ENCODE data around the gene IL17REL. TPM values are rescaled to one million over a fixed set of nuclear protein-coding genes. Genes with fewer than 3 reads are reported as not detected.

The IL17REL gene
- total and polyA plus RNA-seq, 2 of the 13 experiments (the other 11 are each of a cell fraction or from before 2014, with no cell fraction given), result not detected

- TF ChIP-seq, protein P1, sequence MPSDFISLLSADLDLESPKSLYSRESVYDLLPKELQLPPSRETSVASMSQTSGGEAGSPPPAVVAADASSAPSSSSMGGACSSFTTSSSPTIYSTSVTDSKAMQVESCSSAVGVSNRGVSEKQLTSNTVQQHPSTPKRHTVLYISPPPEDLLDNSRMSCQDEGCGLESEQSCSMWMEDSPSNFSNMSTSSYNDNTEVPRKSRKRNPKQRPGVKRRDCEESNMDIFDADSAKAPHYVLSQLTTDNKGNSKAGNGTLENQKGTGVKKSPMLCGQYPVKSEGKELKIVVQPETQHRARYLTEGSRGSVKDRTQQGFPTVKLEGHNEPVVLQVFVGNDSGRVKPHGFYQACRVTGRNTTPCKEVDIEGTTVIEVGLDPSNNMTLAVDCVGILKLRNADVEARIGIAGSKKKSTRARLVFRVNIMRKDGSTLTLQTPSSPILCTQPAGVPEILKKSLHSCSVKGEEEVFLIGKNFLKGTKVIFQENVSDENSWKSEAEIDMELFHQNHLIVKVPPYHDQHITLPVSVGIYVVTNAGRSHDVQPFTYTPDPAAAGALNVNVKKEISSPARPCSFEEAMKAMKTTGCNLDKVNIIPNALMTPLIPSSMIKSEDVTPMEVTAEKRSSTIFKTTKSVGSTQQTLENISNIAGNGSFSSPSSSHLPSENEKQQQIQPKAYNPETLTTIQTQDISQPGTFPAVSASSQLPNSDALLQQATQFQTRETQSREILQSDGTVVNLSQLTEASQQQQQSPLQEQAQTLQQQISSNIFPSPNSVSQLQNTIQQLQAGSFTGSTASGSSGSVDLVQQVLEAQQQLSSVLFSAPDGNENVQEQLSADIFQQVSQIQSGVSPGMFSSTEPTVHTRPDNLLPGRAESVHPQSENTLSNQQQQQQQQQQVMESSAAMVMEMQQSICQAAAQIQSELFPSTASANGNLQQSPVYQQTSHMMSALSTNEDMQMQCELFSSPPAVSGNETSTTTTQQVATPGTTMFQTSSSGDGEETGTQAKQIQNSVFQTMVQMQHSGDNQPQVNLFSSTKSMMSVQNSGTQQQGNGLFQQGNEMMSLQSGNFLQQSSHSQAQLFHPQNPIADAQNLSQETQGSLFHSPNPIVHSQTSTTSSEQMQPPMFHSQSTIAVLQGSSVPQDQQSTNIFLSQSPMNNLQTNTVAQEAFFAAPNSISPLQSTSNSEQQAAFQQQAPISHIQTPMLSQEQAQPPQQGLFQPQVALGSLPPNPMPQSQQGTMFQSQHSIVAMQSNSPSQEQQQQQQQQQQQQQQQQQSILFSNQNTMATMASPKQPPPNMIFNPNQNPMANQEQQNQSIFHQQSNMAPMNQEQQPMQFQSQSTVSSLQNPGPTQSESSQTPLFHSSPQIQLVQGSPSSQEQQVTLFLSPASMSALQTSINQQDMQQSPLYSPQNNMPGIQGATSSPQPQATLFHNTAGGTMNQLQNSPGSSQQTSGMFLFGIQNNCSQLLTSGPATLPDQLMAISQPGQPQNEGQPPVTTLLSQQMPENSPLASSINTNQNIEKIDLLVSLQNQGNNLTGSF (CRISPR knock-in tag; IDR thresholded peaks at IDR 0.05), result no peak; the same call in 1 of the 2 replicates
- TF ChIP-seq ZBTB7A (CRISPR knock-in tag; IDR thresholded peaks at IDR 0.05) (no peak; the same call in none of the 2 replicates), ZNF20 (CRISPR knock-in tag; IDR thresholded peaks at IDR 0.05) (no peak), IKZF5 (CRISPR knock-in tag; IDR thresholded peaks at IDR 0.05) (peak; percentile 93), DRAP1 (CRISPR knock-in tag; IDR thresholded peaks at IDR 0.05) (peak; percentile 72), KAT7 (CRISPR knock-in tag; IDR thresholded peaks at IDR 0.05; ENCODE audit: borderline replicate concordance) (no peak), CHD4 (IDR thresholded peaks at IDR 0.05; ENCODE audit: borderline replicate concordance, low read length) (0 out of 2 replicates have a peak, but pooled peaks have one; percentile 38), ZNF879 (CRISPR knock-in tag; IDR thresholded peaks at IDR 0.05) (0 out of 2 replicates have a peak, but pooled peaks have one; percentile 29), ZNF12 (CRISPR knock-in tag; IDR thresholded peaks at IDR 0.05) (peak; percentile 57), GLI4 (CRISPR knock-in tag; IDR thresholded peaks at IDR 0.05; ENCODE audit: borderline replicate concordance) (no peak), SMYD3 (CRISPR knock-in tag; IDR thresholded peaks at IDR 0.05) (no peak), ZBTB3 (CRISPR knock-in tag; IDR thresholded peaks at IDR 0.05; ENCODE audit: borderline replicate concordance, low read depth) (peak; percentile 86; the same call in 1 of the 2 replicates)
- TF ChIP-seq, protein P2, sequence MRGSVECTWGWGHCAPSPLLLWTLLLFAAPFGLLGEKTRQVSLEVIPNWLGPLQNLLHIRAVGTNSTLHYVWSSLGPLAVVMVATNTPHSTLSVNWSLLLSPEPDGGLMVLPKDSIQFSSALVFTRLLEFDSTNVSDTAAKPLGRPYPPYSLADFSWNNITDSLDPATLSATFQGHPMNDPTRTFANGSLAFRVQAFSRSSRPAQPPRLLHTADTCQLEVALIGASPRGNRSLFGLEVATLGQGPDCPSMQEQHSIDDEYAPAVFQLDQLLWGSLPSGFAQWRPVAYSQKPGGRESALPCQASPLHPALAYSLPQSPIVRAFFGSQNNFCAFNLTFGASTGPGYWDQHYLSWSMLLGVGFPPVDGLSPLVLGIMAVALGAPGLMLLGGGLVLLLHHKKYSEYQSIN (CRISPR knock-in tag; IDR thresholded peaks at IDR 0.05; ENCODE audit: borderline replicate concordance), result no peak
- TF ChIP-seq, protein P3, sequence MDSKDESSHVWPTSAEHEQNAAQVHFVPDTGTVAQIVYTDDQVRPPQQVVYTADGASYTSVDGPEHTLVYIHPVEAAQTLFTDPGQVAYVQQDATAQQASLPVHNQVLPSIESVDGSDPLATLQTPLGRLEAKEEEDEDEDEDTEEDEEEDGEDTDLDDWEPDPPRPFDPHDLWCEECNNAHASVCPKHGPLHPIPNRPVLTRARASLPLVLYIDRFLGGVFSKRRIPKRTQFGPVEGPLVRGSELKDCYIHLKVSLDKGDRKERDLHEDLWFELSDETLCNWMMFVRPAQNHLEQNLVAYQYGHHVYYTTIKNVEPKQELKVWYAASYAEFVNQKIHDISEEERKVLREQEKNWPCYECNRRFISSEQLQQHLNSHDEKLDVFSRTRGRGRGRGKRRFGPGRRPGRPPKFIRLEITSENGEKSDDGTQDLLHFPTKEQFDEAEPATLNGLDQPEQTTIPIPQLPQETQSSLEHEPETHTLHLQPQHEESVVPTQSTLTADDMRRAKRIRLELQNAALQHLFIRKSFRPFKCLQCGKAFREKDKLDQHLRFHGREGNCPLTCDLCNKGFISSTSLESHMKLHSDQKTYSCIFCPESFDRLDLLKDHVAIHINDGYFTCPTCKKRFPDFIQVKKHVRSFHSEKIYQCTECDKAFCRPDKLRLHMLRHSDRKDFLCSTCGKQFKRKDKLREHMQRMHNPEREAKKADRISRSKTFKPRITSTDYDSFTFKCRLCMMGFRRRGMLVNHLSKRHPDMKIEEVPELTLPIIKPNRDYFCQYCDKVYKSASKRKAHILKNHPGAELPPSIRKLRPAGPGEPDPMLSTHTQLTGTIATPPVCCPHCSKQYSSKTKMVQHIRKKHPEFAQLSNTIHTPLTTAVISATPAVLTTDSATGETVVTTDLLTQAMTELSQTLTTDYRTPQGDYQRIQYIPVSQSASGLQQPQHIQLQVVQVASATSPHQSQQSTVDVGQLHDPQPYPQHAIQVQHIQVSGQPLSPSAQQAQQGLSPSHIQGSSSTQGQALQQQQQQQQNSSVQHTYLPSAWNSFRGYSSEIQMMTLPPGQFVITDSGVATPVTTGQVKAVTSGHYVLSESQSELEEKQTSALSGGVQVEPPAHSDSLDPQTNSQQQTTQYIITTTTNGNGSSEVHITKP (CRISPR knock-in tag; IDR thresholded peaks at IDR 0.05; ENCODE audit: low read depth), result 0 out of 2 replicates have a peak, but pooled peaks have one; percentile 42
- TF ChIP-seq, protein P4, sequence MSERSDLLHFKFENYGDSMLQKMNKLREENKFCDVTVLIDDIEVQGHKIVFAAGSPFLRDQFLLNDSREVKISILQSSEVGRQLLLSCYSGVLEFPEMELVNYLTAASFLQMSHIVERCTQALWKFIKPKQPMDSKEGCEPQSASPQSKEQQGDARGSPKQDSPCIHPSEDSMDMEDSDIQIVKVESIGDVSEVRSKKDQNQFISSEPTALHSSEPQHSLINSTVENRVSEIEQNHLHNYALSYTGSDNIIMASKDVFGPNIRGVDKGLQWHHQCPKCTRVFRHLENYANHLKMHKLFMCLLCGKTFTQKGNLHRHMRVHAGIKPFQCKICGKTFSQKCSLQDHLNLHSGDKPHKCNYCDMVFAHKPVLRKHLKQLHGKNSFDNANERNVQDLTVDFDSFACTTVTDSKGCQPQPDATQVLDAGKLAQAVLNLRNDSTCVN (CRISPR knock-in tag; IDR thresholded peaks at IDR 0.05; ENCODE audit: borderline replicate concordance), result peak; percentile 74; the same call in 1 of the 2 replicates
These were observed 41.9 kb downstream of the IL17REL start (continued) for GRCh38 chr22:49970528-49971231.

Measured in HepG2 (cell line).